Measurements from ENCODE around the gene PPP1CA.

Gene PPP1CA

DNA sequence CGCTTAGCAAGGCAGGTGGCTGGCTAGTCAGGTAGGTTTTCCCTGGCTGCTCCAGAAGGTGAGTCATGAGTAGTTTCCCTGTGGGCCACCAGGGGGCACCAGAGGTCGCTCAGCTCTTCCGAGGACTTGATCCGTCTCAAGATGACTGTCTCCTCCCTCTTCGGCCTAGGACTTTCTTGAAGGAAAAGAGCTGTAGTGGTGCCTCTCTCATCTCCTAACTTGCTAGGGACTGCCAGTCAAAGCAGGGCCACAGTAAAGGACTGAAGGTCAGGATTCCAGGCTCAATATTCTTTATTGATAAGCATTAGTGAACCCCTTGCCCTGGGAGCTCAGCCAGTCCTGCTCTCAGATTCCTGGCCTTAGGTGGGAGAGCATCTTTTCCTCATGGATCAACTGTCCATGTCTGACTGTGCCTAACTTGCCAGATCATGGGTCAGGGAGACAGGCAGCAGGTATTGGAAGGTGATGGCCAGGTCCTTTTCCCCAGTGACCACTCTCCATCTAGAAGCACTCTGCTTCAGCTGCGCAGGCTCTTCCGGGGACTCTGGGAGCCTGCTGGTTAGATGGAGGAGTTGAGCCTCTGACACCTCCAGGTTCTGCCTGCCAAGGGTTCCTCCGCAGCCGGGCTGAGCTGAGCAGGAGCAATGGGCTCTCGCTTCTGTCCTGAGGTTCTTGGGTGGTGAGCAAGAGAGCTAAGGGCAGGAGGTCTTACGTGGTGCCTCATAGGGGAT is 50.2 kb downstream of the PPP1CA start:
- peak; percentile 91 for DNase-seq (ENCODE audit: low spot score)

DNA sequence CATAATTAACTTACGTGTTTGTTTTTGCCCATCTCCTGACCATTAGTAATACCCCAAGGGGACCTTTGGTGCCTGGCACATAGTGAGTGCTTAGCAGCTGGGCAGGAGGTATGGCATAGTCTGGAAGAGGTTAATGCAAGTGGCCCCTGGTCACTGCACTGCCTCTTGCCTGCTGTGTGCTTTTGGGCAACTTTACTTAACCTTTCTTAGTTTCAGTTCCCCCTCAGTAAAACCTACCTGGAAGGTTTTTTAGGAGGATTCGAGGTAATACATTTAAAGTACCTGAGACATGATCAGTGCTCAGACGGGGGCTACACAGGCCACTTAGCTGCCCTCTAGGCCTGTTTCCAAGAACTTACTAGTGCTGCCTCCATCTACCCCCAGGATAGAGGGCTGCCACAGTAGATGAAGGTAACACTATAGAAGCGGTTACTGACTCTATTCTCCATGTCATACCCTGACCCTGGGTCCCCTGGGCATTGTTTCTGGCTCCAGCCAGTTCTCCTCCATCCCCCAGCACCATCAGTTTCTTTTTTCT is 51.7 kb downstream of the PPP1CA start:
- DNase-seq (ENCODE audit: low spot score): no peak

DNA sequence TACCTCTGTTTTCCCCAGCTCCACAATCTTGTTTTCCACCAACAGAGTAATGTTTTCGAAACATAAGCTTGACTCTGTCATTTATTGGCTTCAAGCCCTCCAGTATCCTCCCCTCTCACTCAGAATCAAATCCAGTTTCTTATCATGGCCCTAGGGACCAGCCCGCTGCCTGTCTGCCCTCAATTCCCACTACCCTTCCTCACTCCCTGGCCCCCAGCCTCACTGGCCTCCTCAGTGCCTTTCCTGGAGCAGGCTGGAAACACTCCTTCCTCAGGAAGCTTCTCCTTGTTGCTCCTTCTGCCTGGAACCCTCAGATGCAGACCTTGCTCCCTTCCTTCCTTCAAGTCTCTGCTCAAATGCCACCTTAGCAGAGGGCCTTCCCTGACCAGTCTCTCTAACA is 52.2 kb downstream of the PPP1CA start:
- no peak for DNase-seq (ENCODE audit: low spot score)

DNA sequence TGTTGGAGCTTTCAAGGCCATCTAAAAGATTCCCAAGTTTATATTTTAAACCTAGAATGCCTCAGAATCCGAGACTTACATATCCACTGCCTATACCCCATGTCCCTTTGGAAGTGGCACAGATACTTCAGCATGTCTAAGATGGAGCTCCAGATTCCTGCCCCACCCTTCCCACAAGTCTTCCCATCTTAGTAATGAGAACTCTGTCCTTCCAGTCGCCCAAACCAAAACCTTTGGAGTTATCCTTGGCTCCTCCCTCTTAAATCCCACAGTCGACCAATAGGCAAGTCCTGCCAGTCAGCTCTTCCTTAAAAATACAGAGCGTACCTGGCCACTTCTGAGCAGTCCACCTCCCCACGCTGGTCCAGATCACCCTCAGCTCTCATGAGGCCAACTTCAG is 52.6 kb downstream of the PPP1CA start:
- DNase-seq (ENCODE audit: low spot score): no peak

All from LoVo (cell line).